Mucosa of descending colon (tissue), 3 donors: ENCODE data around the gene EVI5. TPM values are rescaled to one million over a fixed set of nuclear protein-coding genes. Genes with fewer than 3 reads are reported as not detected.
A peak's percentile ranks its signal among the peaks of the same experiment; 100 is the strongest.

ENCODE experiments used
- ATAC-seq: fragments of 200-7000 bp; cut with Tn5 transposase; one replicate; pipeline ENCODE4 v1.9.1; 2020; ENCODE audit warnings: mild to moderate bottlenecking, moderate library complexity
- DNase-seq, 3 donors: peaks; one replicate each; pipeline ENCODE4 v3.0.0-alpha.2; 2020
- H3K36me3 ChIP-seq: fragments of 200-600 bp; one replicate; pipeline ENCODE4 v1.8.0; 2021; ENCODE audit warnings: low read depth, mild to moderate bottlenecking
- H3K4me1 ChIP-seq: fragments of 200-600 bp; one replicate; pipeline ENCODE4 v1.8.0; 2021; ENCODE audit warnings: low read depth, mild to moderate bottlenecking
- H3K4me3 ChIP-seq: fragments of 200-600 bp; one replicate; pipeline ENCODE4 v1.8.0; 2021; ENCODE audit warnings: mild to moderate bottlenecking
- H3K9me3 ChIP-seq: fragments of 200-600 bp; one replicate; pipeline ENCODE4 v1.8.0; 2021; ENCODE audit warnings: mild to moderate bottlenecking
- CTCF ChIP-seq: fragments of 200-600 bp; IDR thresholded peaks from one replicate; pipeline ENCODE4 v1.8.0; 2022; ENCODE audit warnings: antibody characterized with exemption, mild to moderate bottlenecking
- intact Hi-C, 2 donors: fragments of 100-400 bp; cut with DNase I in 1 of 2; cut with micrococcal nuclease in 1 of 2; formaldehyde crosslinking; loops; one replicate each; pipeline versions ENCODE4 v1.11.0 to v1.11.1; 2022; cut with DNase I, micrococcal nuclease
- total RNA-seq, 3 donors: library from RNA; stranded (reverse); fragmentation: NEBNext Ultra II Directional in 2 of 3; extraction: Animal tissue kit (Norgen Biotek cat#: 25700) in 2 of 3; gene quantifications; one replicate each; pipeline versions ENCODE4 v1.2.1 to v1.2.4, GENCODE V29; 2021 to 2023
- donor health status: DM: no; HTN: no; CAD: no; lungs with moderate emphysema.
- donor health status: DM: no; HTN: no; CAD: no.
- donor health status: DM: no; HTN: yes; CAD: no.

The EVI5 gene
- total RNA-seq, 3 donors from 2014 or later, result 32.3 to 52.4 (median 33.5) TPM

- Histone ChIP-seq H3K4me3 (no peak overlapping the region), H3K4me1 (peaks cover 8% of the 10 kb centered on the region), H3K36me3 (no peaks in the 10 kb centered on the region), H3K9me3 (no peaks in the 10 kb centered on the region)
- ATAC-seq (peak; percentile 100), DNase-seq (peak; percentile 60 to 74 (median 63))
- TF ChIP-seq CTCF, result no peak
- intact Hi-C loops, result no loop called here
Measured at GRCh38 chr1:92804721-92805201, 19.9 kb upstream of the EVI5 start.

GRCh38 chr1:92803140-92803887 is 18.4 kb upstream of the EVI5 start:
- no peak for TF ChIP-seq CTCF
- Histone ChIP-seq H3K4me1 (peaks cover 8% of the 10 kb centered on the region), H3K36me3 (no peaks in the 10 kb centered on the region), H3K4me3 (no peak overlapping the region), H3K9me3 (no peaks in the 10 kb centered on the region)
- DNase-seq (no peak), ATAC-seq (no peak)
- intact Hi-C loops, result no loop called here

GRCh38 chr1:92797961-92798360 is 13.1 kb upstream of the EVI5 start:
- Histone ChIP-seq H3K4me1 (no peaks in the 10 kb centered on the region), H3K9me3 (no peaks in the 10 kb centered on the region), H3K4me3 (no peak overlapping the region), H3K36me3 (no peaks in the 10 kb centered on the region)
- DNase-seq (no peak), ATAC-seq (no peak)
- TF ChIP-seq CTCF, result no peak
- intact Hi-C loops, result no loop called here

- intact Hi-C loops, result no loop called here
- ATAC-seq, result peak; percentile 34
- no peak overlapping the region for H3K4me3 ChIP-seq
- H3K36me3 ChIP-seq, result no peaks in the 10 kb centered on the region
- no peaks in the 10 kb centered on the region for H3K4me1 ChIP-seq
- no peak for TF ChIP-seq CTCF
- no peaks in the 10 kb centered on the region for H3K9me3 ChIP-seq
- no peak for DNase-seq
Measured at GRCh38 chr1:92797297-92797696, 12.4 kb upstream of the EVI5 start.

GRCh38 chr1:92795166-92795565 is 10.3 kb upstream of the EVI5 start:
- Histone ChIP-seq H3K36me3 (no peaks in the 10 kb centered on the region), H3K4me3 (no peak overlapping the region), H3K4me1 (no peaks in the 10 kb centered on the region), H3K9me3 (no peaks in the 10 kb centered on the region)
- intact Hi-C loops, result no loop called here
- no peak for DNase-seq
- no peak for ATAC-seq
- TF ChIP-seq CTCF, result no peak
